SK-N-SH treated with all-trans-retinoic acid at 6 μM for 48 hours (cell line): ENCODE results near the gene VPS37C.

Source experiments
- ARNTL ChIP-seq: fragments of 450-650 bp; formaldehyde crosslinking; IDR thresholded peaks from 2 replicates; pipeline ENCODE4 v1.5.0; 2020; ENCODE audit warnings: low read depth, mild to moderate bottlenecking, moderate library complexity, borderline replicate concordance
- CSRNP3 ChIP-seq: fragments of 250-450 bp; sonication (Bioruptor Pico); IDR thresholded peaks from 2 replicates; pipeline ENCODE4 v1.5.1; 2021; ENCODE audit warnings: mild to moderate bottlenecking, moderate library complexity
- ISL1 ChIP-seq: fragments of 250-450 bp; sonication (Bioruptor Pico); IDR thresholded peaks from 2 replicates; pipeline ENCODE4 v2.1.2; 2022; ENCODE audit warnings: mild to moderate bottlenecking, moderate library complexity
- PPARA ChIP-seq: fragments of 250-450 bp; sonication (Bioruptor Pico); IDR thresholded peaks from 2 replicates; pipeline ENCODE4 v1.5.0; 2020; ENCODE audit warnings: mild to moderate bottlenecking, borderline replicate concordance
- RARB ChIP-seq: fragments of 250-450 bp; sonication (Bioruptor Pico); IDR thresholded peaks from 2 replicates; pipeline ENCODE4 v1.8.0; 2021; ENCODE audit warnings: mild to moderate bottlenecking, moderate library complexity
- SNAI2 ChIP-seq: fragments of 250-450 bp; sonication (Bioruptor Pico); IDR thresholded peaks from 2 replicates; pipeline ENCODE4 v1.5.0; 2020; ENCODE audit warnings: mild to moderate bottlenecking, moderate library complexity
- ZC3H10 ChIP-seq: fragments of 250-450 bp; sonication (Bioruptor Pico); IDR thresholded peaks from 2 replicates; pipeline ENCODE4 v1.5.1; 2021; ENCODE audit warnings: mild to moderate bottlenecking, moderate library complexity
- ZFP3 ChIP-seq: fragments of 250-450 bp; sonication (Bioruptor Pico); IDR thresholded peaks from 2 replicates; pipeline ENCODE4 v1.5.0; 2020; ENCODE audit warnings: mild to moderate bottlenecking, moderate library complexity
- ZFP30 ChIP-seq: fragments of 450-650 bp; formaldehyde crosslinking; IDR thresholded peaks from 2 replicates; pipeline ENCODE4 v1.5.0; 2022; ENCODE audit warnings: mild to moderate bottlenecking, moderate library complexity
- ZNF70 ChIP-seq: fragments of 450-650 bp; formaldehyde crosslinking; IDR thresholded peaks from 2 replicates; pipeline ENCODE4 v1.5.0; 2020; ENCODE audit warnings: mild to moderate bottlenecking, moderate library complexity
- ZNF8 ChIP-seq: fragments of 450-650 bp; formaldehyde crosslinking; IDR thresholded peaks from 2 replicates; pipeline ENCODE4 v1.5.0; 2020; ENCODE audit warnings: mild to moderate bottlenecking, moderate library complexity

- TF ChIP-seq CSRNP3 (no peak), ZC3H10 (CRISPR knock-in tag) (no peak), SNAI2 (no peak), ZNF70 (CRISPR knock-in tag) (no peak), ZFP30 (CRISPR knock-in tag) (no peak), PPARA (no peak), ZFP3 (CRISPR knock-in tag) (no peak), ARNTL (no peak), RARB (no peak), ZNF8 (CRISPR knock-in tag) (no peak), ISL1 (CRISPR knock-in tag) (no peak)
Measured at GRCh38 chr11:61082931-61083531, 78.2 kb downstream of the VPS37C start.
